Activated T-helper 2 cell treated with anti-CD3 and anti-CD28 coated beads, Interferon-gamma antibody, Interleukin-2, Interleukin-4, amounts not matched to agents 10 μg/mL and 5 μg/mL and 100 μg/mL, durations not matched to agents 14 hours and 24 hours and 36 hours (primary cell): Measurements from ENCODE around the gene DPYSL4. TPM values are rescaled to one million over a fixed set of nuclear protein-coding genes. Genes with fewer than 3 reads are reported as not detected.

Source experiments
- DNase-seq: peaks from one replicate; pipeline ENCODE4 v3.0.0; 2021; ENCODE audit warnings: low spot score
- H3K27ac Mint-ChIP-seq: one replicate; pipeline ENCODE4 v1.8.0; 2021; ENCODE audit warnings: mixed read lengths
- H3K27me3 Mint-ChIP-seq: one replicate; pipeline ENCODE4 v1.8.0; 2021; ENCODE audit warnings: low read depth, mixed read lengths
- H3K36me3 Mint-ChIP-seq: one replicate; pipeline ENCODE4 v1.8.0; 2021; ENCODE audit warnings: low read depth, mixed read lengths
- H3K4me1 Mint-ChIP-seq: one replicate; pipeline ENCODE4 v1.8.0; 2021; ENCODE audit warnings: low read depth, mixed read lengths
- H3K4me3 Mint-ChIP-seq: one replicate; pipeline ENCODE4 v1.8.0; 2021; ENCODE audit warnings: low read depth, mild to moderate bottlenecking, moderate library complexity, mixed read lengths
- H3K9me3 Mint-ChIP-seq: one replicate; pipeline ENCODE4 v1.8.0; 2021; ENCODE audit warnings: mixed read lengths
- intact Hi-C: fragments of 100-400 bp; cut with micrococcal nuclease; formaldehyde crosslinking; loops from one replicate; pipeline ENCODE4 v1.15.1; 2023
- total RNA-seq: library from RNA; stranded (reverse); gene quantifications from 2 replicates; pipeline ENCODE4 v1.2.3, GENCODE V29; 2022

Gene DPYSL4
- total RNA-seq, 1 donor from 2014 or later: 17.9 TPM

DNA sequence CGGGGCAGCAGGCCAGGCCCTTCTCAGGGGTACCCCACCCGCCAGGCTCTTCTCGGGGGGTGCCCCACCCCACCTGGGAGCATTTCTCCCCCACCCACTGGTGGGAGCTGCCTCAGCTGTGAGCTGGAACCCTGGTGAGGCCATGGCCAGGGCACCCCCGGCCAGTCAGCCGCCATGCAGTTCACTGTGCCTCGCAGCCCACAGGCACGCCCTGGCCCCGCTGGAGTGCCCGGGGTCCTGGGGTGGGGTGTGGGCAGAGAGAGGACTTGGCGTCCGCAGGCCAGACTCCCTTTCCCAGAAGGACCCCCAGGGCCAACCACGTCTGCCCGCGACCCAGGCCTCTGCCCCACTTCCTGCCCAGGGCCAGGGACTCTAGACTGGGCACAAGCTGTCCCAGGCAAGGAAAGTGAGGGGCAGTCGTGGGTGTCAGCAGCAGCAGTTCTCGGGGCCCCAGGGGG lies 13.1 kb downstream of the DPYSL4 start:
- intact Hi-C loops: no loop called here
- H3K36me3 Mint-ChIP-seq: no peaks in the 10 kb centered on the region
- H3K4me1 Mint-ChIP-seq: no peaks in the 10 kb centered on the region
- DNase-seq: no peak
- no peak overlapping the region for H3K27ac Mint-ChIP-seq
- no peaks in the 10 kb centered on the region for H3K27me3 Mint-ChIP-seq
- H3K9me3 Mint-ChIP-seq: no peaks in the 10 kb centered on the region
- H3K4me3 Mint-ChIP-seq: no peak overlapping the region

DNA sequence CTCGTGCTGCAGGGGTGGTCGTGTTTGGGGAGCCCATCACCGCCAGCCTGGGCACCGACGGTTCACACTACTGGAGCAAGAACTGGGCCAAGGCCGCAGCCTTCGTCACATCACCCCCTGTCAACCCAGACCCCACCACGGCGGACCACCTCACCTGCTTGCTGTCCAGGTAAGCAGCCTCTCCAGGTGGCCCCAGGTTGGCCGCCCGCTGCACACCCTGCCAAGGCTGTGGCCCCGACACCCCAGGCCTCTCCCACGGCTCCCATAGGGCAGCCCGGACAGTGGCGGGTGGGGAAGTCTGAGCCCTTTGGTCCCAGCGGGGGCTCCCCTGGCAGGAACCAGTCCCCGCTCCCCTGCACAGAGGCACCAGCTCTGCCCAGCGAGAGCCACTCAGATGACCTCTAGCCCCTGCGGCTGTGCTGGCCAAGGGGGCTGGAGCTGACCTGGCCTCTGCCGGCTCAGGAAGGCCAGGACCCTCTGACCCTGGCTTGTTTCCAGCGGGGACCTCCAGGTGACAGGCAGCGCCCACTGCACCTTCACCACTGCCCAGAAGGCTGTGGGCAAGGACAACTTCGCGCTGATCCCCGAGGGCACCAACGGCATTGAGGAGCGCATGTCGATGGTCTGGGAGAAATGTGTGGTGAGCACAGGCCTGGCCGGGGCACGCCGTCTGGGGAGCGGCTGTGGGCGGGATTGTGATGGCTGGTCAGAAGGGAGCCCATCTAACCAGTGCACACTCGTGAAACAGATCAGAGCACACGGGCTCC lies 13.8 kb downstream of the DPYSL4 start:
- no peak overlapping the region for H3K4me3 Mint-ChIP-seq

DNA sequence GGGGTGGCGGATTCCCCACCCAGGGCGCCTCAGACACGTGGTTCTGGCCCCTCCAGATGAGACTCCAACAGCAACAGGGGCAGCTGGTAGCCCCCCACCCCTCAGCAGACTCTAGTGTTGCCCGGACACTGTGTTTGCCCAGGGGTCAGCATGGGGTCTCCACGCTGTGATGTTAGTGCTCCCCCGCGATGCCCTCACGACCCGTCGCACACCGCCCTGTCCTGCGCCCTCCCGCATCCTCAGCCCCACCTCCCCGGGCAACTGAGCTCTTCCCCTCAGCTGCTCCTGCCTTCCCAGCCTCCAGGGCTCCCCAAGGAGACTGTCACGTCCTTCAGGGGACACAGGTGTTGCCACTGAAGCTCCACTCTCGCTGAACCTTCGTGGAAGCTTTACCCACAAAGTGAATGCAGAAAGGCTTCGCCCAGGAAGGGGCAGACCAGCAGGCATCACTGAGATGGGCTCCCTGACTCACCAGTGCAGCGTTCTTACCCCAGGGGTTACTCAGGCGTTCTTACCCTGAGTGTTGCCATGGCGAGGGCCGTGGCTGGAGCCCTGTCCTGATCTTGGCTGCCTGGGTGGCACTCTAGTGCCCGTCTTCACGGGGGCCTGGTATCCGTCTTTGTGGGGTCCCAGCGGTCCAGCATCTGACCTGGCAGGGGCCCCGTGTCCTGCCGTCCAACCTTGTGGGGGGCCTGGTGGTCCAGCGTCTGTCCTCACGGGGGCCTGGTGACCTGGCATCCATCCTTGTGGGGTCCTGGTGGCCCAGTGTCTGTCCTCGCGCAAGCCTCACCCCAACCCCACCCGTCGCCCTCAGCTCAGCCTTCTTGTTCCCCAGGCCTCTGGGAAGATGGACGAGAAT lies 14.6 kb downstream of the DPYSL4 start:
- no peaks in the 10 kb centered on the region for H3K4me1 Mint-ChIP-seq
- H3K4me3 Mint-ChIP-seq: no peak overlapping the region
- DNase-seq: no peak
- H3K27me3 Mint-ChIP-seq: no peaks in the 10 kb centered on the region
- intact Hi-C loops: no loop called here
- H3K36me3 Mint-ChIP-seq: no peaks in the 10 kb centered on the region
- no peak overlapping the region for H3K27ac Mint-ChIP-seq
- no peaks in the 10 kb centered on the region for H3K9me3 Mint-ChIP-seq

More for the DNA sequence above, 13.8 kb downstream of the DPYSL4 start:
- H3K27me3 Mint-ChIP-seq: no peaks in the 10 kb centered on the region
- no peaks in the 10 kb centered on the region for H3K9me3 Mint-ChIP-seq
- intact Hi-C loops: no loop called here
- H3K27ac Mint-ChIP-seq: no peak overlapping the region
- DNase-seq: no peak
- H3K4me1 Mint-ChIP-seq: no peaks in the 10 kb centered on the region
- no peaks in the 10 kb centered on the region for H3K36me3 Mint-ChIP-seq

DNA sequence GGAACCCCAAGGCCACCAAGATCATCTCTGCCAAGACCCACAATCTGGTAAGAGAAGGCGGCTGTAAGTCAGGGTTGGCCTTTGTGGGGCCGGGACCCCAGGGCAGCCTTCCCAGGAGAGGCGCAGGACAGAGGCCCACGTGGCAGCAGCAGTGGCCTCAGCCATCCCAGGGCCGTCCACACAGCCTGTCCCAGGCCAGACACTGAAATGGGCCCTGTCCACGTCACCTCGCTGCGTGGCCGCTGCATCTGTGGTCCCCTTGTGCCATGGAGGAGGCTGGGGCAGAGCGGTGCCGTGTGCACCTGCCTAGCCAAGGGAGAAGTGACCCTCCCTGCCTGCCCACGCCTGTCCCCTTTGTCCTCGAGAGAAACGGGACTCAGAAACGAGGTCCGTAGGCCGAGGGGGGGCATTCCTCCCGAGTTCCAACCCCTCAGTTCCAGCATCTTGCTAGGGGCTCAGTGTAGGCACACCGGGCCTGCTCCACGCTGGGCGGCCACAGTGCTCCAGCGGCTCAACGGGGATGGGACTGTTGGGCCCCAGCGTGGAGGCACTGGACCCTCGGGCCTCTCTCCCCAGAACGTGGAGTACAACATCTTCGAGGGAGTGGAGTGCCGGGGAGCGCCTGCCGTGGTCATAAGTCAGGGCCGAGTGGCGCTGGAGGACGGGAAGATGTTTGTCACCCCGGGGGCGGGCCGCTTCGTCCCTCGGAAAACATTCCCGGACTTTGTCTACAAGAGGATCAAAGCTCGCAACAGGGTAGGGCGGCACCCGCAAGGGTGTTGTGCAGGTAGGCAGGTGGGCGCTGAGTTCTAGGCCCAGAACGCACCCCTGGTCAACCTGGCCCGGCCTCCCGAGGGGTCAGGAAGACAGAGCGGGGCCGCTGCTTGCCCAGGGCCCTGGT lies 15.6 kb downstream of the DPYSL4 start:
- intact Hi-C loops: no loop called here
- Mint-ChIP-seq H3K9me3 (no peaks in the 10 kb centered on the region), H3K36me3 (no peaks in the 10 kb centered on the region), H3K4me3 (no peak overlapping the region), H3K27ac (no peak overlapping the region), H3K27me3 (no peaks in the 10 kb centered on the region), H3K4me1 (no peaks in the 10 kb centered on the region)
- no peak for DNase-seq

DNA sequence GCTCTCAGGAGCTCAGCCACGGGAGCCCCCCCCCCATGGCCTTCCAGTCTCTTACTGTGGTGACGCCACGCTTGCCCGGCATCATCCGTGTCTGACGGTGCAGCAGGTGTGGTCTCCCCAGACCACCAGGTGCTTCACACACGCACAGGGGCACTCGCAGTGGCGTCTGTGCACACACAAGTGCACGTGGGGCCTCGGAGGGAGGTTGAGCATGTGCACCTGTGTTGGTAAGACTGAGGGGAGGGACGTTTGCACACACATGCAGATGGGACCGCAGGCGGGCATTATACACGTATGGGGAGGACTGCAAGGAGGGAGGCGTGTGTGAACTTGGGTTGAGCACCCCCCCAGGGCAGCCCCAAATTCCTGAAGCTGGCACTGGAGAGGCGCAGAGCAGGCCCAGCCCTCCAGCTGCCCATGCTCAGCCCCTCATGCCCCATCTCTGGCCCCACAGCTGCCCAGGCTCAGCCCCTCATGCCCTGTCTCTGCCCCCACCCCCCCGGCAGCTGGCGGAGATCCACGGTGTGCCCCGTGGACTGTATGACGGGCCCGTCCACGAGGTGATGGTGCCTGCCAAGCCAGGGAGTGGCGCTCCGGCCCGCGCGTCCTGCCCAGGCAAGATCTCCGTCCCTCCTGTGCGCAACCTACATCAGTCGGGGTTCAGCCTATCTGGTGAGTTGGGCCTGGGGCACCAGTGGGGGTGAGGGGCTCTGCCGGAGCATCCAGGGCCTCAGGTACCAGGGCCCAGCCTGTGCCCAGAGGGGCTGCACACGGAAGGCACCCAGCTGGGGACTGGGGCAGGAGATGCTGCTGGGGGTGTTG lies 16.7 kb downstream of the DPYSL4 start:
- DNase-seq: no peak
- intact Hi-C loops: no loop called here
- H3K4me3 Mint-ChIP-seq: no peak overlapping the region
- no peak overlapping the region for H3K27ac Mint-ChIP-seq
- no peaks in the 10 kb centered on the region for H3K9me3 Mint-ChIP-seq
- H3K36me3 Mint-ChIP-seq: no peaks in the 10 kb centered on the region
- no peaks in the 10 kb centered on the region for H3K4me1 Mint-ChIP-seq
- no peaks in the 10 kb centered on the region for H3K27me3 Mint-ChIP-seq

DNA sequence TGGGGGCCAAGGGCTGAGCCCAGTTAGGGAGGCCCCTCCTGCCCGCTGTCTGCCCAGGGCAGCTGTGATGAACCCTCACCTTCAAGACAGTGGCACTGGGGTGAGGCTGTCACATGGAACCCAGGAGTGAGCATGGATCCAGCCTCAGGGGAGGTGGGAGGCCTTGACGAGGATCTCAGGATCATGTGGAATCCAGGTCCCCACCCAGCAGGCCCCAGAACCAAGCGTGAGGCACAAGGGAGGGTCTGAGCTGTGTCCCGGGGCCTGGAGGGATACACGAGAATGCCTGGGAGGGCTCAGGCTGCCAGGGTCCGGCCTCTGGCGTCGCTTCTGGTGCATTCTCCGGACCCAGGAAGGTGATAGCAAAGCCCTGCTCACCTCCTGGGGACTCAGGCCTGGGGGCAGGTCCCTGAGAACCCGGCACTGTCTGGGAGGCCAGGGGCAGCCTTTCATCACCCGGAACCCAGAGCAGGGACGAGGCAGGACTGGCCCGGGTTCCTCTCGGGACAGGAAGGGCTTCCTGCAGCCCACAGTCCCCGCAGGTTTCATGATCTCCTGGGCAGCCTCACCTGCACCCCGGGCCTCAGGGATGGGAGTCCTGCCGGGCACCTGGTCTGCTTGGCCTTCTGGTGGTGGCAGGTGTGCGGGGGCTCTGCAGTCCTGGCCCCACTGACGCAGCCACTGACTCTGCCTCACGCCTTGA lies 17.5 kb downstream of the DPYSL4 start:
- no peak overlapping the region for H3K4me3 Mint-ChIP-seq
- no peaks in the 10 kb centered on the region for H3K4me1 Mint-ChIP-seq
- no peak for DNase-seq
- H3K27me3 Mint-ChIP-seq: no peaks in the 10 kb centered on the region
- H3K27ac Mint-ChIP-seq: no peak overlapping the region
- H3K36me3 Mint-ChIP-seq: no peaks in the 10 kb centered on the region
- intact Hi-C loops: no loop called here
- H3K9me3 Mint-ChIP-seq: no peaks in the 10 kb centered on the region

DNA sequence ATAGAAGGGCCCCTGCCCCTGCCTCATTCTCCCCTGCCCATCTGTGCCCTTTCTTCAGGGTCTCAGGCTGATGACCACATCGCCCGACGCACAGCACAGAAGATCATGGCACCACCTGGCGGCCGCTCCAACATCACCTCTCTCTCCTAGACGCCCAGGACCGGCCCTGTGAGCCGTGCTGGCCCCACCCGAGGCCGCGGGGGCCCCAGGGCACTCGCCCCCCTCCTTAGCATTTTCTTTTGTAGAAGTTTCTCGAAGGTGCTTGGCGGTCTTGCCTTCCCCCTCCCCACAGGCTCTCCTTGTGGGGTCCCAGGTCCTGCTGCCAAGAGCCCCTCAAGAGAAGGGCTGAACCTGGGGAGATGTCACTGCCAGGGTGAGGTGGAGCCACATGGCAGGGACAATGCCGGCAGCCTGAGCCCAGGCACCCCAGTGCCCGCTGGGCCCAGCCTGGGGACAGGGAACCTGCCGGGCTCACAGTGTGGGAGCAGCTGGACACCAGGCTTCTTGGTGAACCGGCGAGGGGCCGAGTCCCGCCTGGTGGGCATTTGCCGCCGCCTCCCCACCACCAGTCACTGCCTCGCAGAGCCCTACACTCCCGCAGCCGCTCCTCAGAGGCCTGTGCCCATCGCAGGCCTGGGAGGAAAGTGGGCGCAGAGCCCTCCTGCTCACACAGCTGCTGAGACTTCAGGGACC lies 18.2 kb downstream of the DPYSL4 start:
- intact Hi-C loops: no loop called here

DNA sequence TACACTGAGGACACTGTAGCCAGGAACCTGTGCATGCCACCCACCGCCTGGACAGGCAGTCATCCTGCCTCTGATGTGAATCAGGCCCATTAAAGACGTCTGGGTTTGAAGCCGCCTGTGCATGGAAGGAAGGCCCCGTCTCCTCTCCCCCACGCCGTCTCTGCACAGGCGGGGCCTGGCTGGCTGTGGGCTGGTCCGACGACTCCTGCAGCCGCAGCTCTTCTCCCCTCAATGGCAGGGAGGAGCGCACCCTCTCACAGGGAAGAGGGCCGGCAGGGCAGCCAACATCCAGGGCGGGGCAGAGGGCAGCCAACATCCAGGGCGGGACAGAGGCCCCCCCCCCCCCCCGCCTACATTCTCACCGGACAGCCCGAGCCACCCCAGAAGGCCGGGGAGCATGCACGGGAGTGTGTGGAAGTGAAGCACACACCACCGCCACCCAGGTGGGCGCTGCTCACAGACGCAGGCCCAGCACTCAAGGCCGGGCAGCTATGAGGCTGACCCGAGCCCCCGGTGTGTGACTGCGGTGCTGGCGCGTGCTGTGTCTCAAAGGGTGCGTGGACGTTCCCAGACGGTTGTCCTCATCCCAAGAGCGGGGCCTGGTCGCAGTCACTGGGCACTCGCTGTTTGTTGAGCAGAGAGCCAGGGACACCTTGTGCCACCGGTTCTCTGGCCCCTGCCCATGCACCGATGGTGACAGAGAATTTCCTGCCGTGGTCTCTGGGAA lies 19.1 kb downstream of the DPYSL4 start:
- Mint-ChIP-seq H3K9me3 (no peaks in the 10 kb centered on the region), H3K27ac (no peak overlapping the region), H3K4me3 (no peak overlapping the region), H3K4me1 (no peaks in the 10 kb centered on the region), H3K36me3 (no peaks in the 10 kb centered on the region), H3K27me3 (no peaks in the 10 kb centered on the region)
- DNase-seq: no peak
- intact Hi-C loops: no loop called here

More for the DNA sequence above, 18.2 kb downstream of the DPYSL4 start:
- no peaks in the 10 kb centered on the region for H3K9me3 Mint-ChIP-seq
- no peaks in the 10 kb centered on the region for H3K27me3 Mint-ChIP-seq
- no peak overlapping the region for H3K27ac Mint-ChIP-seq
- H3K36me3 Mint-ChIP-seq: no peaks in the 10 kb centered on the region
- no peak for DNase-seq
- no peaks in the 10 kb centered on the region for H3K4me1 Mint-ChIP-seq
- H3K4me3 Mint-ChIP-seq: no peak overlapping the region

DNA sequence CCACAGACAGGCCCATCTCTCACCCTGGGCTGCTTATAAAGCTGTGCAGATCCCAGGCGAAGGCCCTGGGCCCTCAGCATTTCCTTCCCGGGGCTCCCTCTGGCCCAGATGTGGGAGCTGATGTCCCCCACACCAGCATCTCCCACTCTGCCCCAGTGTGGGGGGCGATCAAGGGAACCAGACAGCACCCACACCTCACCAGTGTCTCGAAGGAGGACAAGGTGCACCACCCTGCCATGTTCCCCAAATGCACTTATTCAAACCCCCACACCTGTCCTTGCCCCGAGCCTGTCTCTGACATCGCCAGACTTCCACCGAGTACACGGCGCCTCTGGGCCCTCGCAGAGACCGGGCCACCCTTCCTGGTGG lies 19.6 kb downstream of the DPYSL4 start:
- Mint-ChIP-seq H3K27ac (no peak overlapping the region), H3K27me3 (no peaks in the 10 kb centered on the region), H3K36me3 (no peaks in the 10 kb centered on the region), H3K4me1 (no peaks in the 10 kb centered on the region), H3K4me3 (no peak overlapping the region), H3K9me3 (no peaks in the 10 kb centered on the region)
- no peak for DNase-seq
- intact Hi-C loops: no loop called here

DNA sequence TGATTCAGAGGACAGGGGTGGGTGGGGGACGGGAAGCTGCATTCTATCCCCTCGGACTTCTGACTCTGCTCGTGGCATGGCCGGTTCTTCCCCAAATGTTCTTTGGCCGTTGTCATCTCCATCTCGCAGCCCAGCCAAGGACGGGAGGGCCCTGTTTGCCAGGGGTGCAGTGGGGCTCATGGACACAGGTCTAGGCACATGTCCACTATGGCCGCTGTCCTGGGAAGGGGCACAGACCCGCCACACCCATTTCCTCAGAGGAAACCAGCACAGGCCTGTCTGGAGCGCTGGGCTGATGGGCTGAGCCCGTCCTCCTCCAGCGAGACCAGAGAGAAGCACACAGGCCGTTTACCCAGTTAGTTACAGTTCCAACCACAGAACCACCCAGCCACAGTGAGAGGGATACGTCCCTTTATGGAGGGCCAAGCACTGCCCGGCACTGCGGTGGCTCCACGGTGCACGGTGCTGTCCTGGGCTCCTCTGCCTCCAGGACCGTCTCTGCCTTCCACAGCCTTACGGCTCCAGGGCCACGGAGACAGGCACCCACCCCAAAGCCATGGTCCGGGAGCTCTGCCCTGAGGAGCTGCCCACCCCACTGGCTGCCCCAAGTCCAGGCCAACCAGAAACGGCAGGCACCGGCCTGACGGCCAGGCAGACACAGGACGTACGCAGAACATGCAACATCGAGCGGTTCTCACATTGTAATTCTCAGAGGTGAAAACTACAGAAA lies 20.2 kb downstream of the DPYSL4 start:
- no peak overlapping the region for H3K4me3 Mint-ChIP-seq
- intact Hi-C loops: no loop called here
- no peak overlapping the region for H3K27ac Mint-ChIP-seq
- H3K4me1 Mint-ChIP-seq: no peaks in the 10 kb centered on the region
- DNase-seq: no peak
- no peaks in the 10 kb centered on the region for H3K36me3 Mint-ChIP-seq
- H3K27me3 Mint-ChIP-seq: no peaks in the 10 kb centered on the region
- no peaks in the 10 kb centered on the region for H3K9me3 Mint-ChIP-seq
